ENCODE measurements around the gene SLC1A2.

GRCh38 chr11:35216962-35217678 lies 202.2 kb downstream of the SLC1A2 start:
- no peak for TF ChIP-seq CTCF (IDR thresholded peaks at IDR 0.05)
- TF ChIP-seq POLR2A (IDR thresholded peaks at IDR 0.05): no peak

Data from thyroid gland (tissue), 4 donors.